D721Med (cell line): ENCODE measurements around the gene RALB.

Source experiments
- DNase-seq: peaks from one replicate; pipeline ENCODE4 v3.0.0; 2011; ENCODE audit warnings: low spot score; ENCODE audit not compliant: insufficient read length
- FAIRE-seq: peaks from 2 replicates; lab custom pipeline; 2011; peaks lifted over from hg19 to GRCh38; lab: Jason Lieb, UNC
- CTCF ChIP-seq: IDR thresholded peaks from 2 replicates; pipeline ENCODE4 v1.5.1; 2012; ENCODE audit warnings: mild to moderate bottlenecking, control low read depth; ENCODE audit not compliant: insufficient read depth; ENCODE audit errors: missing control alignments

The RALB gene

DNA sequence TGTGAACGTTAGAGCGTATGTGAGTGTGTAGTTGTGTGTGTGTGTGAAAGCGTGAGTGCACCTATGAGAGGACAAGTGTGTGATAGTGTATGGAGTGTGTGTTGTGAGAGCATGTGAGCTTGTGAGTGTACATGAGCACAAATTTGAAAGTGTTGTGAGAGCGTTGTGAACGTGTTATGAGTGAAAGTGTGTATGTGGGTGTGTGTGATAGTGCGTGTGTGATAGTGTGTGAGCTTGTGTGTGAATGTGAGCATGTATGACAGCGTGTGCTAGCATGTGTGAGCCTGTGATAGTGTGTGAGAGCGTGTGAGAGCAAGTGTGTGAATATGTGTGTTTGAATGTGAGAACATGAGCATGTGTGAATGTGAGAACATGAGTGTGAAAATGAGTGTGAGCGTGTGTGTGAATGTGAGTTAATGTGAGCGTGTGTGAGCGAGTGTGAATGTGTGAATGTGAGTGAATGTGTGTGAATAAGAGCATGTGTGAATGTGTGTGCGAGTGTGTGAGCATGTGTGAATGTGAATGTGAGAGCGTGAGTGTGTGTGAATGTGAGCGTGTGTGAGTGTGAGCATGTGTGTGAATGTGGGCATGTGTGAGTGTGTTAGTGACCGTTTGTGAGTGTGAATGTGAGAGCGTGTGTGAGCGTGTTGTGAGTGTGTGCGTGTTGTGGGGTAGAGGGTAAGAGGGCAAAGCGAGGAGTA lies 25.0 kb downstream of the RALB start:
- no peak for DNase-seq
- FAIRE-seq, result no peak
- no peak for TF ChIP-seq CTCF

GRCh38 chr2:120278901-120279300 lies 26.2 kb downstream of the RALB start:
- no peak for TF ChIP-seq CTCF

DNA sequence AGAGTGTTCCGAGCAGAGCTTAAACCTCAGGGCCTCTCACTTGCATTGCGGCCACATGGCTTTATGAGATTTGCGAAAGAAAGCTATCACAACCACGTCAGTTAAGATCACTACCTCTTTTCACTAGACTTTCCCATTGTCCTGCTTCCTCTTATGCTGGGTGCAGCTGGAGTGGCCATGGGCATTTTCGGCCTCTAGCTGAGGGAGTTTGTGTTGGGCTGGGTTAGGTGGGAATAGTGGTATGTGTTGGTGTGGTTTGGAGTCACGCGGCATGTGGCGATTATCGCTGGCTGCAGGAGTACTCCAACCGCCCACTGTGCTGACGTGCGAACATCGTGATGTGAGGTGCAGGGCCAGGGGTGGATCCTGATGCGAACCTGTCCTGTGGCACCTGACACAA lies 27.1 kb downstream of the RALB start:
- DNase-seq (no peak), FAIRE-seq (no peak)
- TF ChIP-seq CTCF, result no peak

More at GRCh38 chr2:120278901-120279300, 26.2 kb downstream of the RALB start:
- FAIRE-seq (no peak), DNase-seq (no peak)

- peak; percentile 17 for TF ChIP-seq CTCF
- no peak for DNase-seq
- FAIRE-seq, result no peak
Observed at GRCh38 chr2:120283649-120284048, 31.0 kb downstream of the RALB start.

GRCh38 chr2:120285056-120285455 lies 32.4 kb downstream of the RALB start:
- no peak for TF ChIP-seq CTCF
- DNase-seq (no peak), FAIRE-seq (no peak)

DNA sequence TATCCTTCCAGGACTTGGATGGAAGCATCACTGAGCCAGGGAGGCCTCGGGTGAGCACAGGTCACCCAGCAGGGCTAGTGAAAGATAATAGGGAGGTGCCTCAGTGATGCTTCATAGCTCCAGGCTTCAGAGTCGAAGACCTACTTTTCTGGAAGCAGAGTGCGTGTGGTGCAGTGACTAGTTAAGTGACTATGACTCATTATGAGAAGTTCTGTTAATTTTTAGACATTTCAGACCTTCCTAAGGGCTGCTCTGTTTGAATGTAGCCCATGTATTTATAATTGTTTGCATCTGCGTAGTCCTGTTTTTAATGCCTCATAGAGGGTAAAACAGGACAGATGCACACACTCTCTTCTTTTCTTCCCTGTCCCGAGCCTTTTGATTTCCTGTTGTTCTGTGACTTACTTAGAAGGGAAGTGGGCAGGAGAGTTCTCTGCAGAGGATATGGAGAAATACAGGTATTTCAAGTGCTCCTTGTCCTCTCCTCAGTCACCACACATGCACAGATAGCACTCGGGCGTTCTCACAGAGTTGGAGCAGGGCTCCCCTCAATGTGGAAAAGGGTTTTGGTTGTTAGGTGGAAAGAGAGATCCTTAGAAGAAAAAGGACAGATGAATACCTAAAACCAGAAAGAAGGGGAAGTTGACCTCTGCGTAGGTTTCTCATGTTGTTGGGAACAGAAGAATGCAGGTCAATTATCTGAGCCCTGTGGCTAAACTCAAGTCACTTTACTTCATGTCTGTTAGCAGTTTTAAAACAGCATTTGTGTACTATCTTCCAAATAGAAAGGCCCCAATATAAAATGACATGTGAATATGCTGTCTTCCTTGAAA lies 34.7 kb downstream of the RALB start:
- DNase-seq (no peak), FAIRE-seq (no peak)
- TF ChIP-seq CTCF, result no peak

DNA sequence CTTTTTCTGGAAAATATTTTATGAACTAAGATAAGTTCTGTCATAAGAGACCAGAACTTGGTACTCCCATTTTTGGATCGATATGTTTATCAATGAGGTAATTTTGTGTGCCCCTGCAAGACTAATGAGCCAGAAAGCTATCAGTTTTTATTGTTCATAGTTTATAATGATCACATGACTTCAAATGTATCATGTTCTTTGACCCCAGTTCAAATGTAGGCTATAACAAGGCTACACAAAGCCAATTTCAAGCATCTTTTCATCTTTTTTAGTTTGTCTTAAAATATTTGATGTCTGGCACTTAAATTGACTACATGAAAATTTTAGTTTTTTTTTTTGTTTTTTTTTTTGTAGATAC lies 35.3 kb downstream of the RALB start:
- FAIRE-seq, result no peak

More for the DNA sequence above, 35.3 kb downstream of the RALB start:
- TF ChIP-seq CTCF, result no peak
- DNase-seq, result no peak
